GM20000 (cell line): ENCODE results near the gene ZNF511.

ENCODE experiments used
- DNase-seq: peaks from one replicate; pipeline ENCODE4 v3.0.0; 2012; ENCODE audit warnings: low spot score
- CTCF ChIP-seq: IDR thresholded peaks from 2 replicates; pipeline ENCODE4 v1.5.1; 2012; ENCODE audit warnings: mild to moderate bottlenecking, control low read depth; ENCODE audit errors: extremely low read depth, missing control alignments

ZNF511 gene, protein sequence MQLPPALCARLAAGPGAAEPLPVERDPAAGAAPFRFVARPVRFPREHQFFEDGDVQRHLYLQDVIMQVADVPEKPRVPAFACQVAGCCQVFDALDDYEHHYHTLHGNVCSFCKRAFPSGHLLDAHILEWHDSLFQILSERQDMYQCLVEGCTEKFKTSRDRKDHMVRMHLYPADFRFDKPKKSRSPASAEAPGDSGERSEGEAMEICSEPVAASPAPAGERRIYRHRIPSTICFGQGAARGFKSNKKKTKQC

GRCh38 chr10:133308421-133309099 is at the start of gene ZNF511, which contains the start of gene TUBGCP2:
ZNF511 (plus strand) TSS chr10:133308914; CDS start chr10:133308944, 30 bp downstream.
TUBGCP2 (minus strand) TSS chr10:133308872; CDS start chr10:133302941, 5,931 bp downstream.
- peak; percentile 95 for DNase-seq
- TF ChIP-seq CTCF: no peak

DNA sequence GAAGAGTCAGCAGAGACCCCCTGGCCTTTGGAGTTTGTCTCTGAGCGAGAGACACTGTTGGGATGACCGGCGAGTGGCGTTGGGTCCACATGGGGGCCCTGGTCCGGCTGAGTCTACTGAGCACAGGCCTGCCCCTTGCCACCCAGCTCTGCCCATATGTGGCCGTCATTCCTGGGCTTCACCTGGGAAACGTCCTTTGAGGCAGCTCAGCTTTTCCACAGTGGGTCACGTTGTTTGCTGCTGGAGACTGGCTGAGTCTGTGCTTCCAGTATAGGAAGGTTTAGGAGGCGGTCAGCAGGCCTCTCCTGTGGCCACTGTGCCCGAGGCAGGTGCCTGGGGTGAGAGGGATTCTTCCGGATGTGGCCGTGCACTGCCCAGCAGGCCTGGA is 49.1 kb upstream of the ZNF511 start:
- no peak for TF ChIP-seq CTCF
- DNase-seq: no peak

DNA sequence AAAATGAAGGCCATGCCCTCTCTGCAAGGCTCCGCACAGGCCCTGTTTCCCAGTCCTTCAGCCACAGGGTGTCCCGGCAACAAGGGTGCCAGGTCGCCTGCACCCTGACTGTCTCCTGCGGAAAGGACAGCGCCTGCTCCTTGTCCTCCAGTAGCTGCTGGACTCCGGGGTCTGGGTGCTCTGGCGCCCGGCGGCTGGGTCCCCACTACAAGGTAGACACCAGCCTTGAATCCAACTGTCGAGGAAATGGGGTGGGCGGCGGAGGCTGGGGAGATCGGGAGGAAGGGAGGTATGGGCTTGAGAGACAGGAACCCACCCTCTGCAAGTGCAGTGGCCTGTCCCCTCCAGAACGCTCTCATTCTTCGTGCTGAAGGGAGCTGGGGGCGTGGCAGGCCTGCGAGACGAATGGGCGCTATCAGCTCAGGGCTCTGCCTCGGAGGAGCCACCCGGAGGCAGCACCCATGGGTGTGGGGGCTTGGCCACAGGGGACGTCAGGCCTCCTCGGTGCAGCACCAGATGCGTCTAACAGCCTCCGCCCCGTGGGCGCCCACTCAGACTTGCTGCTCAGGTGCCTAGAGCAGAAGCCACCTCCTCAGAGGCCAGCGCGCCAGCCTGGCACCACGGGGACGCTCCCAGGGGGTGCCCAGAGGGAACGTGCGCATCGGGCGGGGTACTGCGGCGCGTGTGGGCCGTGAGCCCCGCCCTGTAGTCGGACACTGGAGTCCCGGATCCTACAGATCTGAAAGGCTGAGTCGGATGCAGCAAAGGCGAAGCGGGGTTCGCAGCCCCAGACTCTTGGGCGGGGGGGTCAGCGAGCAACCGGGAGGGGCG is 47.6 kb upstream of the ZNF511 start:
- peak; percentile 79 for DNase-seq
- no peak for TF ChIP-seq CTCF

DNA sequence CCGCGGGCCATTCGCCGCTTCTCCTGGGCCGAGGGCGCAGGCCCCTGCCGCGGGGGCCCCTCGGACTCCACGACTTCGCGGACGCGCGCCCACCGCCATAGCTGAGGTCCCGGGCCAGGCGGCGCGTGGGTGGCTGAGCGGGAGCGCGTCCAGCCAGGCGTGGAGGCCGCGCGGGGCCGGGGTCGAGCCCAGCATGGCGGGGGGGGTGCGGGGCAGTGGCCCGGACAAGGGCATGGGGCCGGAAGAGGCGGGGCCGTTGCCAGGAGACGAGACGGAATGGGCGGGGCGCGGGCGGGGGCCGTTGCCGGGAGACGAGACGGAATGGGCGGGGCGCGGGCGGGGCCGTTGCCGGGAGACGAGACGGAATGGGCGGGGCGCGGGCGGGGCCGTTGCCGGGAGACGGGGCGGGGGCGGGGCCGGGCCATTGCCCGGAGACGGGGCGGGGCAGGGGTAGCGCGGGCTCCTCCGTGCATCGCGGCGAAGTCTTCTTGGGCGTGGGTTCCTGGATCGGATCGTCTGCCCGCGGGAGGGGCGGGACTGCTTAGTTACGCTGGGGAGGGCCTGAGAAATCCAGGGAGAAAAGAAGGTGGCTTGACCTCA is 46.9 kb upstream of the ZNF511 start:
- DNase-seq: peak; percentile 98
- no peak for TF ChIP-seq CTCF

- no peak for TF ChIP-seq CTCF
- DNase-seq: no peak
These were observed 46.0 kb upstream of the ZNF511 start for GRCh38 chr10:133262696-133263095.

DNA sequence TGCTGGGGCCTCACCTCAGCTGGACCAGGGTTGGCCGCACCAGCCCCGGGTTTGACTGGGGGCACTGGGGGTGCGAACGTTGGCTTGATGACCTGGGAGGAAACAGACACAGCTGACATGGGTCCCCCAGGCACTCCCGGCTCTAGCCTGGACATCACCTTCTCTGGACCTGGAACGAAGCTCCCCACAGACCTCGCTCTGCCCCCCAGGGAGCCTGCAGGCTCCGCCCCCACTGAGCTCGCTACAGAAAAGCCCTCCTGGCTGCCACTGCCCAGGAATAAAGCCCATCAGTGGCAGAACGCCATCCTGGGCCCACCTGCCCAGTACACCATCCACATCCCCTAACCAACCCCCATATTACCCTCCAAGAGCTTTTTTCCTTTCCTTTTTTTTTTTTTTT is 45.0 kb upstream of the ZNF511 start:
- no peak for DNase-seq
- TF ChIP-seq CTCF: no peak
